Measurements from ENCODE around the gene TAMM41.
"Not testable (repeated sequence)": the region's sequence is repeated elsewhere in the genome, so short reads cannot be mapped to it uniquely, and the experiment has no call there.

The TAMM41 gene

DNA sequence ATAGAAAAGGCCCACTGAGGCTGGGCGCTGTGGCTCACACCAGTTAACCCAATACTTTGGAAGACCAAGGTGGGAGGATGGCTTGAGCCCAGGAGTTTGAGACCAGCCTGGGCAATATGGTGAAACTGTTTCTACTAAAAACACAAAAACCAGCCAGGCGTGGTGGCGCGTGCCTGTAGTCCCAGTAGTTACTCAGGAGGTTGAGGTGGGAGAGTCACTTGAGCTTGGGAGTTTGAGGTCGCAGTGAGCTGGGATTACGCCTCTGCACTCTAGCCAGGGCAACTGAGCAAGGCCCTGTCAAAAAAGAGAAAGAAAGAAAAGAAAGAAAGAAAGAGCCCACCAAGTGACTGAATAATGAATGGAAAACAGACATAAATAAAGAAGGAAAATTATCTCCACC is 32.0 kb downstream of the TAMM41 start:
- DNase-seq = no peak

DNA sequence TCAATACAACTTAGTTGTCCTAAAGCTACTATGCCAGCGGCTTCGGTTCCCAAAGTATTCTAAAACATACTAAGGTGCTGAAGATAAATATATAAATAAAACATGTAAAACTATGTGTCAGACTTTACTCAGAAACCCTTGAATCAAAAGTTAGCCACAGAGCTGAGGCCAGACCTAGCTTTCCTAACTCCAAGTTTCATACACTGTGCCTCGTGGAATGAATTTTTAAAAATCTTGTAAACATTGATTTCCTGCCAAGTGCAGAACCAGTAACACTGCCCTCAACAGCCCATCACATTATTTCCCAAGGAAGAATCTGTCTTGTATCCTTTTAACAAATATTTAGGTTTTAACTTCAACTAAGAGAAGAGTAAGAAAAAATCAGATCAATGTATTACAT is 36.4 kb downstream of the TAMM41 start:
- DNase-seq = no peak

DNA sequence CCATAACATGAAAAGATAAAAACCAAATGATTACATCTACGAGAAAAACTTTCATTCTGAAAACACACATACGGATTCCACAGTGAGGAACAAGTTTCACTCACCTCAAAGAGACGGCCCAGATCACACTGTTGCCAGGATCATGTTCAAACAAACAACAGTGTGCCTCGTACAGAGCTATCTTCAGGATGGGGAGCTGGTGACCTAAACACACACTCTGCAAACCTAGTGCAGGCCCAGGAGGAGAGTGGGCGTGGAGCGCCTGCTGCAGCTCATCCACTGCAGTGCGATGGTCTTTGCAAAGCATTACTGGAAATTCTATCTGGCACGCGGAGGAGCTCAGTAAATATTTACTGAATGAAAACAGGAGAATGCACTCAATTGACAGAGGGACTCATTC is 38.5 kb downstream of the TAMM41 start:
- no peak for DNase-seq

DNA sequence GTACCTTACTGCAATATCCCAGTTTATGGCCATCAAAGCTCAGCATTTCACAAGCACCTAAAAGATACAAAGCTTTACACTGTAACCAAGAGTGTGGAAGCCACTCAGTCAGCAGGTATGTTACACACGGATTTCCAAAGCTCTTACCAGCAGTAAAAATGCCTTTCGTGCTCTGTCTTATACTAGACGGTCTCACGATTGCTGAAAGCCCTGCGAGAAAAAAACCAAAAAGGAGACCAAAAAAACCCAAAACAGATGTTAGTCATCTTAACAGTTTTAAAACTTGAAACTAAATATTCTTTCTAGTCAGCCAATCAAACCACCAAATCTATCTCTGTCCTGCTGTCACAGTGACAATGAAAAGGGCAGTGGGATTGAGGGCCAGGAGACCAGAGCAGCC is 39.0 kb downstream of the TAMM41 start:
- no peak for DNase-seq

DNA sequence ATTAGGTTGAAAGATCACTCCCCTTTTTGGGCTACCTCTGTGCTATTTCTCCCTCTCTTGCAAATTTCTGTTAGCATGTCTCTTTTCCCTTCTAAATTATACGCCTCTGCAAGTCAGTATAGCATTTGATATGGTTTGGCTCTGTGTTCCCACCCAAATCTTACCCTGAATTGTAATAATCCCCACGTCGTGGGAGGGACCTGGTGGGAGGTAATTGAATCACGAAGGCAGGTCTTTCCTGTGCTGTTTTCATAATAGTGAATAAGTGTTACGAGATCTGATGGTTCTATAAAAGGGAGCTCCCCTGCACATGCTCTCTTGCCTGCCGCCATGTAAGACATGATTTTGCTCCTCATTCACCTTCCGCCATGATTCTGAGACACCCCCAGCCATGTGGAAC is 41.0 kb downstream of the TAMM41 start:
- no peak for DNase-seq

DNA sequence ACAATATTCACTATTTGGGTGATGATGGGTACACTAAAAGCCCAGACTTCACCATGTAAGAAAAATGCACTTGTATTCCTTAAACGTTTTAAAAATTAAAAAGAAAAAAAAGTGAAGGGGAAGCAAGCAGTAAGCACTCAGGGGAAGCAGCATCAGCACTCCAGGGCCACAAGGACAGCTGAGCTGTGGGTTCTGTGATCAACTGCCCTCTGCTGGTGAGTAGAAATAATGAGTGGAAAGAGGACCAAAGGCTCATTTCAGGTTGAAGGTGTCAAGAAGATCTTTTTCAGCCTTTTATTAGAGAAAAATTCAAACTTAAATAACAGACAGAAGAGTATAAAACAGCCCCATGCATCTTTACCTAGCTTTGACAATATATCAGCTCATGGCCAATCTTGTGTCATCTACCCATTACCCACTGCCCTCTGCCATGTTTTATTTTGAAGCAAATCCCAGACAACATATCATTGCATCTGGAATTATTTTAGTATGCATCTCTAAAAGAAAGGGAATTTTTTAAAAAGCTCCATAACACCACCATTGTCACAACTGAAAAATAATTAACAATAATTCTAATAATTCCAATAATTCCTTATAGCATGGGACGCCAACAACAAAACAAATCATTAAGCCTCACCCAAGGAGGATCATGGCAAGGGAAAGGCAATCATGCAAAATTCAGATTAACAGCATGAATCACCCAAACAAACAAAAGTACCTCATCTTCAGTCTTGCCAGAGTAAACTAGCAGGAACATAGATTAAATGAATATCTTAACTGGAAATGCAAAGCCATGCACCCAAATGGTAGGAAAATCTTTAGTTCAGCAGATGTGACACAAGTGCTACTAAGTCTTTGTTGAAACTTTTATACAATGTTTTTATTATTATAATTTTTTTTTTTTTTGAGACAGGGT is 42.5 kb downstream of the TAMM41 start:
- no peak for DNase-seq

DNA sequence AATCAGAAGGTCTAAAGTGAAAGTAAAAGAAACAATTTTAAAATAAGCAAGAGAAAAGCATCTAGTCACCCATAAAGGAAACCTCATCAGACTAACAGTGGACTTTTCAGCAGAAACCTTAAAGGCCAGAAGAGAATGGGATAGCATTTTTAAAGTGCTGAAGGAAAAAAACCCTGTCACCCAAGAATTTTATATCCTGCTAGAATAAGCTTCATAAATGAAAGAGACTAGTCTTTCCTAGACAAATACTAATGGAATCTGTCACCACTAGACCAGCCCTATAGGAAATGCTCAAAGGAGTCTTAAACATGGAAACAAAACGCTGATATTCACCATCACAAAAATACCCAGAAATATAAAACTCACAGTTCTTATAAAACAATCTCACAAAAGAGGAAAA is 46.9 kb downstream of the TAMM41 start:
- no peak for DNase-seq

DNA sequence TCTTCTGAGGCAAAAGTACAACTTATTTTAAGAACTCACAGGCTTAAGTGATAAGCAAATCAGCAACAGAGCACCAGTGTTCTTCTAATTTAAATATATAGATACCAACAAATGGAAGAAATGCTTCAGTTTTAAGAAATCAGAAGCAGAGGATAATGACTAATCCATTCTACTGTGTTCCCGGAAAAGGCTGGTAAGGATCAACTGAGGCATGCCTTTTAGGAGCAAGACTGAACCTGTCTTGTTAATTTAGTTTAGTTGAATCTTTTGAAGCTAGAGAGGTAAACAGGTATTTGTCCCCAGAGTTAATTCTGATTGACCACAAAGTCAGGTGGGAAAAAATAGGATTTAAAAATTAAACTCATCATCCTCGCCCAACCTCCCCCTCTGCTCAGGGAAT is 51.8 kb downstream of the TAMM41 start:
- no peak for DNase-seq

DNA sequence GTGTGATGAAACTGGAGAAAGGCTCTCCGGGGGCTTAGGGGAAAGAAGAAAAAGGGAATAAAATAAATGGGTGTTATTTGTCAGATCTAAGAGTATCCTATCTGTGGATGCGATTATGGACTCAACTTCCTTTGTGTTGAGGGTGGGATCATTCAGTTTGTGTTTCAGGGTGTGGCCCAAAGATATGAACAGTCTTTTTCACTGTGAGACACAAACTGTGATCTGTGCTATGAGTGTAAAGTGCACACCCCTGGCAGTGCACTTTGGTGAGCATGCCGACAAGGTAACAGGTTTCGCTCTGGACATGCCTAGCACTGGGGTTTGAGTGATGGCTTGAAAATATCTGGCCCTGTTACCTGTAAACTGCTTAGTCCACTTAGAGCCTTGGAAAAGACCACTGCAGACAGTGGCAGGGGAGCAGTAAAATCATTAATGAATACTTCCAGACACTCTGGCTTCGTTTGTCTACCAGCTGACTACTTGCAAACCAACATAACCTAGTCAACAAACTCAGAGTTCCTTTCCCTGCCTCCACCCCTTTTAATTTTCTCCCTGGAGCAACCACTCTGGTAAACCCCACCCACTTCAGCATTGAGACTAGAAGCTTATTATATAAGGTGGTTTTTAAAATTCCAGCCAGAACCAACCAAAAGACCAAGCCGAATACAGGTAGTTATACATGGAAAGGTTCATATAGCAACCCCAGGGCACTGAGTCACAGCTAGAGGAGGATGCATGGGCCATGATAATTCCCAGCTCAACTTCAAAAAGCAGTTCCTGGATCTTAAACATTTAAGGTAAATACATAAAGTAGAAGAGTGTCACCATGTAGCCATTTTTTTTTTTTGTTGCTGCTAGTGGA is 55.1 kb downstream of the TAMM41 start:
- no peak for DNase-seq

DNA sequence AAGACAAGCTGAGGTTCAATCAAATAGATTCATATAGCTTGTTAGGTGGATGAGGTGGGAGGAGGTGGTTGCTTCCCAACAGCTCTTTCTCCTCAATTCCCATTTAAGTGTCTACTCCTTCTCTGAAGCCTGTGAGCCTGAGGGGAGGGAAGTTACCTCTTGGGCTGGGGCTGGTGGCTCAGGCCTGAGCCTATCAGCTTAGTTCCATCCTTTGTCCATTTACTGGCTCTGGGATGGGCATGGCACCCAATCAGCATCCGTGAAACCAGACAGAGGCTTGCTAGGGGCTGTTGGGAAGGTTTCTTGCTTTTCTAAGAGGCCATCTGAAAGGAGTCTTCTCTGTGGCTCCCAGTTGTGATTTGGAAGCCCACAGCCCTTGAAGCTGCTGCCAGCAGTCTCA is 57.3 kb downstream of the TAMM41 start:
- no peak for DNase-seq

DNA sequence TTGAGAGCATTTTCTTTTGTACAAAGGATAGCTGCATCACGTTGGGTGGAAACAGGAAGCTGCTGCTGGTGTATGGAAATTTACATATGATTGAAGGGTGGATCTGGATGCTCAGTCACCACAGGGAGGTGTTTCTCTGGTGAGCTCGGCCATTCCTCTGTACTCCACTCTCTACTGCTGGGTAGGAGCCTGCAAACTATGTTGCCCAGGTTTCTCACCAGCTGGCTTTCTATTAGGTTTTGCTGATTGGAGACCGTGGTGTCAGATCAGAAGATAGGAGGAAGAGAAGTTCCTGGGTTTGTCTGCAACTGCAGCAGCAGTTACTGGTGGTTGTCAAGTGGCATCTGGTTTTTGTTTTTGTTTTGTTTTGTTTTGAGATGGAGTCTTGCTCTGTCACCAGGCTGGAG is 61.7 kb downstream of the TAMM41 start:
- DNase-seq = no peak

DNA sequence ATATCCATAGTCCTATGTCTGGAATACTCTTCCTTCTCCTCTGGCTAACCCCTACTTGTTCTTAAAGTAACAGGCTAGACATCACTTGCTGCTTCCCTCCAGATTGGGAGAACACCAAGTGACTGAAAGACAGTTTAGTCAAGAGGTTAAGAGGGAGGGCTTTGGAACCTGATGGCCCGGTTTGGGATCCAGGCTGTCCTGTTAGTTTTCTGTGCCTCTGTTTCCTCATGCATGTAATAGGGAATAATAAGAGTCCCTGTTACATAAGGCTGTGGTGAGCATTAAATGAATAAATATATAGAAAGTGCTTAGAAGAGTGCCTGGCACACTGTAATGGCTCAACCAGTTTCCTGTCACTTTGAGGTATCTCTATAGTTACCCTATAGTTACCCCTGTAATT is 66.3 kb downstream of the TAMM41 start:
- no peak for DNase-seq

DNA sequence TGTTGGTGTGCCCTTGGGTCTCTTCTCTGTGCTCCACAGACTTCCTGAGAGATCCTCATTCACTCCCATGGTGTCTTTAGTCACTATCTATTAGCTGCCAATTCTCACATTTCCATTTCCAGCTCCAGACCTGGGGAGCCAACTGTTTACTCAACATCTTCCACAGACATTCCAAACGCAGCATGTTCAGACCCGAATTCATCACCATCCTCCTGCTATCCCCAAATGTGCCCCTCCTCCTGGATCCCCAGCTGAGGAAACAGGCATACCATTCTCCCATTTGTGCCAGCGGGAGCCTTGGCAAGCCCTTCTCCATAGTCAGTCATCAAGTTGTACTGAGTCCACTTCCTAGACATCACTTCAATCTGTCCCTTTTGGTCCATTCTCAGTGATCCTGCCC is 67.1 kb downstream of the TAMM41 start:
- no peak for DNase-seq

DNA sequence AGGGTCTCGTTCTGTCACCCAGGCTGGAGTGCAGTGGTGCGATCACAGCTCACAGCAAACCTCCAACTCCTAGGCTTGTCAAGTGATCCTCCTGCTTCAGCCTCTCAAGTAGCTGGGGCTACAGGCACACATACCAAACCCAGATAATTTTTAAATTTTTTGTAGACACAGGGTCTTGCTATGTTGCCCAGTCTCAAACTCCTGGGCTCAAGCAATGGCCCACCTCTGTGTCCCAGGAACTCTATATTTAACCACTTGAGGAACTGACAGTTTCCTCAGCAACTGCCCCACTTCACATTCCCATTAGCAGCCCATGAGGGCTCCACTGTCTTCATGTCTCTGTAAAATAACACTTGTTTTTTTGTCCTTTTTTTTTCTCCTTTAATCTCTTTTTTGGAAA is 68.4 kb downstream of the TAMM41 start:
- no peak for DNase-seq

DNA sequence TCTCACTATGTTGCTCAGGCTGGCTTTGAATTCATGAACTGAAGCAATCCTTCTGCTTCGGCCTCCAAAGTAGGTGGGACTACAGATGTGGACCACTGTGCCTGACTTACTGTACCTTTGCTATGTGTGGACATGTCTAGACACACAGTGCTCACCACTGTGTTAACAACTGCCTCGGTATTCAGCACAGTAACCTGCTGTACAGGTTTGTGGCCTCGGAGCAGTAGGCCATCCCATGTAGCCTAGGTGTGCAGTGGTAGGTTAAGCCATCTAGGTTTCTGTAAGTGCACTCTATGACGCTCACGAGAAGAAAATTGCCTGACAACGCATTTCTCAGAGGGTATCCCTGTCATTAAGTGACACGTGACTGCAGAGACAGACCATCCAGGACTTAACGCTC is 70.3 kb downstream of the TAMM41 start:
- no peak for DNase-seq

DNA sequence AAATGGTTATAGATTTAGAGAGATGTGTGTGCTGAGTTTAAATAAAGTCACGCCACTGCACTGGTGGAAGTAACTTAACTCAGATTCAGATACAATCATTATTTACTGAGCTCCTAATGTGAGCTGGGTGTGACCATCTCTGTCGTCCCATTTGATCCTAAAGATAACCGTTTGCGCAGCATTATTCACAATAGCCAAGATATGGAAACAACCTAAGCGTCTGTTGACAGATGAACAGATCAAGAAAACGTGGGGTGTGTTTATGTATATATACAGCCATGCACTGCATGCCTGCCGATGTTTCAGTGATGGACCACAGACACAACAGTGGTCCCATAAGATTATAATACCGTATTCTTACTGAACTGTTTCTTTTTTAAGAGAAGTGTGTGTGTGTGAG is 71.2 kb downstream of the TAMM41 start:
- no peak for DNase-seq

DNA sequence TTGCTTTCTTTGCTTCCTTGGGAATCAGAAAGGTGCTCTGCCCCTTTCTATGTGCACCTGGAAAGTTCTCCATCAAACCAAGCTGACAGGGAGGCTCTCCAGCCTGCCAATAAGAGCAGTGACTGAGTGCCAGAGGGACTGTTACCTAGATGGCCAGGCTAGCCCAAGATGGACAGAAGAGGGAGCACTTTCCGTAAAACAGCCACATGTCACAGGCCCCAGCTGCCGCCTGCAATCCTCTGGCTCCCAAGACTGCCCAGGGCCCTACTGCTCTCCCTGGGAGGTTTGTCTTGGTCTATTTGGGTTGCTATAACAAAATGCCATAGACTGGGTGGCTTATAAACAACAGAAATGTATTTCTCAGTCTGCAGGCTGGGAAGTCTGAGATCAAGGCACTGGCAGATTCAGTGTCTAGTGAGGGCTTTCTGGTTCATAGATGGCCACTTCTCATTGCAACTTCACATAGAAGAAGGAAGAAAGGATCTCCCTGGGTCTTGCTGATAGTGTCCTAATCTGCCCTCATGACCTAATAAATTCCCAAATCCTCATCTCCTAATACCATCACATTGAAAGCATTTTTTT is 72.3 kb downstream of the TAMM41 start:
- DNase-seq = no peak

DNA sequence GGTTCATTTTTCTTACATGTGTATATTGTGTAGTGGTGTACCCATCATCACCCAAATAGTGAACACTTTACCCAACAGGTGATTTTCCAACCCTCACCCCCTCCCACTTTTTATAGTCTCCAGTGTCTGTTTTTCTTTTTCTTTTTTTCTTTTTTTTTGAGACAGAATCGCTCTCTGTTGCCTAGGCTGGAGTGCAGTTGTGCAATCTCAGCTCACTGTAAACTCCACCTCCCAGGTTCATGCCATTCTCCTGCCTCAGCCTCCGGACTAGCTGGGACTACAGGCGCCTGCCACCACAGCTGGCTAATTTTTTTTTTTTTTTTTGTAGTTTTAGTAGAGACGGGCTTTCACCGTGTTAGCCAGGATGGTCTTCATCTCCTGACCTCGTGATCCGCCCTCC is 74.8 kb downstream of the TAMM41 start:
- DNase-seq = not testable (repeated sequence)

DNA sequence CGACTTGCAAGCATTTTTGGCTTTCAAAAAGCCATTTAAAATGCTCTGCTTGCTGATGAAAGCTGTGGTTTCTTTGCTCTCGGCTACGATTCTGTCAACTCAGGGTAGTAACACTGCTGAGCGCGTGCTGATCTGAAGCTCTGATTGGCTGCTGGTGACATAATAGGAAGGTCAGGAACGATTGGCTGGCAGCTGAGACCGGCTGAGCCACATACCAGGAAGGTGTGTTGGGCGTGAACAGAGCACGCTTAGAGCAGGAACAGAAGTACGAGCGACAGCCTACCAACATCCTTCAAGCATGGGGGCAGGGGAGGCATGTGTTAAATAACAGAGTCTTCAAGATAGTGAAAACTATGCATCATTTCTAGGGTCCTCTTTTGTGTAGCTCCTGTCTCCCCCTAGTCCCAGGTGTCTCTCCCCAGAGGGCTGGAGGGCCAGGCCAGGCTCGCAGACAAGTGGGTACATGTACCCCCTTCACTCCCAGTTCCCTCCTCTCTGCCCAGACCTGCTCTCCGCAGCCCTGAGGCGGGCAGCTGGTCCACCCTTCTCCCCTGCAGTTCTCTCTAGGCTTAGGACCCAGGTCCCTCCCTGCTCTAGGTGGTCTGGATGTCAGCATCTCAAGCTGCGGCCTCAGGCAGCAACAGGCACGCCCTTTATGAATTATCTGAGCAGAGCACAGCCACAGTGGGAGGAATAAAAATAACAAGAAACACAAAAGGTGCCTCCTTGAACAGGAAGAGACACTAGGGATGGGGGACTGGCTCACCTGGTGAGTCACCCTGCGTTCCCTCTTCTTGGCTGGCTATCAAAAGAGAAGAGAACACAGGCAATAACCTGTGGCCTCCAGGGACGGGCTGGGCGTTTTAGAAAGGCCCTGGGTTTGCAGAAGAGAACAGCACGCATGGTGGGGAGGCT is 76.0 kb downstream of the TAMM41 start:
- DNase-seq = peak; percentile 70

DNA sequence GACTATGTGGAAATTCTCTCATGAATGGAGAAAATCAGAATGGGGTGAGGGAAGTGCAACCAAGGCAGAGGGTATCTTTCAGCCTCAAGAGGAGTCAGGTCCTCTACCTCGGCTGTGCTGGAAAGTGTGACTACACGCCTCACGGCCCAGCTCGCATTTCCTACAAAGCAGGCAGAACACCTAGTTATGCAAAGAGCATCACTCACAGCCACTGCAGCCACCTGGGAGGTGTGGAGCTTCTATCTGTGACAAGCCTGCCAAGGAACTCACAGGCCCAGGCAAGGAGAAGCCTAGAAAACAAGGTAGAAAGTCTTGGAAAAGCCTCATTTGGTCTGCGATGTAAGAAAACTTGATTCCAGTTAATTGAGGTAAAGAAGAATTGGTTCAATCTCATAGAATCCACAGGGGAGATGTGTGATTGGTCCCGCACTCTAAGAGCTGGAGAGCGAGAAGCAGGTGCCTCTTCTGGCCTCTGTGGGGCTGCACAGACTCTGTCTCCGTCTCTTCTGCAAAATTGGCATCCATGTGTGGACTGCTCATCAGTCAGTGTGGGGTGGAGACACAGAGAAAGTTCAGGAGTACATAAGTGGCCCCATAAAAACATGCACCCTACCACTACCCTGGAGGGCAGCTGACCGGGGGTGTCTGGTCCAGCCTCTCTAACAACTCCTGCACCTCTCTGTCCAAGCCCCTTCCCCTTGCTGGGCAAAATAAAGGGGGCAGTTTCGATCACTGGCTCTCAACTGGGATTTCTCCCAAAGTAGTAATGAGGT is 76.8 kb downstream of the TAMM41 start:
- no peak for DNase-seq

DNA sequence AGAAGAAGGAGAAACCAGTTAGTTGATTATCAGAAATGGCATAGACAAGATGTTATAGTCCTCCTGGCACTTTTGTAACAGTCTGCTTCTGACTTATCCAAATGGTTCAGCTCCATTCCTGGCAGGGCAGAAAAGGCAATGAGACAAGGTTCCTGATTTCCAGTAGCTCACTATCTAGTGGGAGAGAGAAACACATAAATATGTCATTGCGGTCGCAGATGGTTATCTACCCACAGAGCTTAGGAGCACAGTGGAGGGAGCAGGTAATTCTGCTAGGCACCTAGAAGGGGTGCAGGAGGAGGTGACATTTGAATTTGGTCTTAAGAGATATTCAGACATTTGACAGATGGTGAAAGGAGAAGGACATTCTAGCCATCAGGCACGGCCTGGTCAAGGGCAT is 78.1 kb downstream of the TAMM41 start:
- DNase-seq = no peak

DNA sequence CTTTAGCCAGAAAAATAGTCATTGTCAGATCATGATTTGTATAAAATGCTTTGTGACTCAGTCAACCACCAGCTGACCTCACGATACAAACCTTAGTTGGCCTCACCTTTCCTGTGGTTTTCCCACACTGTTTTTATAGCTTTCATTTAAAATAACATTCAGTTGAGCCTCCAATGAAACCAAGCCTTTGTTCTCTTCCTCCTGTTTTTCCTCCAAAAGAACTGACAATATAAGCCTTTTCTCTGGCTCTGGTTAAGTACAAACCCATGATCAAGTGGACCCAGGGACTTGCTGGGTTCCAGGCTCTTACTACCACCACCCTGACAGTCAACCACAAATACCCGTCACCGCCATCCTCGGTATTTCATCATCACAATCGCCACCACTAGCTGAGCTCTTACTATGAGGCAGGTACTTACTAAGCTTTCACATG is 81.7 kb downstream of the TAMM41 start:
- DNase-seq = no peak

All from NCI-H1048 (cell line).